PFSK-1 (cell line): ENCODE results near the gene STAG1.

Experiments
- POLR2AphosphoS5 ChIP-seq: IDR thresholded peaks from 2 replicates; pipeline ENCODE4 v1.6.1; 2012; ENCODE audit warnings: low read depth, mild to moderate bottlenecking, control low read depth, low read length, moderate library complexity
- TAF1 ChIP-seq: IDR thresholded peaks from 2 replicates; pipeline ENCODE4 v1.6.1; 2012; ENCODE audit warnings: low read length, control low read depth, borderline replicate concordance; ENCODE audit not compliant: insufficient read depth

DNA sequence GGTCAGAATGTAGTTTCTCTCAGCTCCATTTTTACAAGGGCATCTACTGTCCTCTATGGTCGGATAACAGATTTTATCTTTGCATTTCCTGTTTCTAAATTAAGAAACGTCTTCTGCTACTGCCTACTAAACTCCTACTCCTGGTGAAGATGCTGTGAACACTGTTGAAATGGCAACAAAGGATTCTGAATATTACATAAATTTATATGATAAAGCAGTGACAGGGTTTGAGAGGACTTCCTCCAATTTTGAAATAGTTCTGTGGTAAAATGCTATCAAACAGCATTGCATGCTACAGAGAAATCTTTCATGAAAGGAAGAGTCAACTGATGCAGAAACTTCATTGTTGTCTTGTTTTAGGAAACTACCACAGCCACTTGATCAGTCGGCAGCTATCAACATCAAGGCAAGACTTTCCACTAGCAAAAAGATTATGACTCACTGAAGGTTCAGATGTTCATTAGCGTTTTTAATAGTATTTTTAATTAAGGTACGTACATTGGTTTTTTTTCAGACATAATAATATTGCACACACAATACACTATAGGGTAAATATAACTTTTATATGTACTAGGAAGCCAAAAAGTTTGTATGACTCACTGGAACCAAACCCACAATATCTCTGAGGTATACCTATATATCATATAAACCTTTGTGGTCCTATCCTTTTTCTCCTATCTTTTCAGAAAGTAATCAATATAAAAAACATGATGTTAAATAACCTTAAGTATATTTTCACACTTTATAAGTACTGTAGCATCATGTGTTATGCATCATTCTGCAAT, 156.1 kb downstream of the STAG1 start:
- TF ChIP-seq POLR2AphosphoS5 (no peak), TAF1 (no peak)
